Measurements from ENCODE around the gene VSIG10.

VSIG10 gene

GRCh38 chr12:118127867-118128266, 24.1 kb upstream of the VSIG10 start:
- ChIA-PET CTCF (interaction anchor here (0.6 to 0.7 kb wide), 3 partner anchors 72 to 259 kb away, joined by 3 to 4 read pairs (median 3); no protein-coding TSS in a partner anchor), POLR2A (no interaction called here)
- H3K27ac ChIP-seq (ENCODE audit: extremely low read depth, low read depth, low read length) = no peak overlapping the region
- H3K36me3 ChIP-seq (ENCODE audit: control insufficient read depth in 2 of 2, insufficient read depth in 1 of 2, low read length in 2 of 2) = peaks cover 0 to 4% of the 10 kb centered on the region in 2 experiments; a peak in 2 of 3 replicates
- peaks cover 10% of the 10 kb centered on the region; the same call in 1 of the 2 replicates for H3K4me1 ChIP-seq (ENCODE audit: control insufficient read depth, insufficient read depth, low read length)
- no peaks in the 10 kb centered on the region for H3K9me3 ChIP-seq (ENCODE audit: control insufficient read depth, insufficient read depth, low read depth, low read length)
- H3K4me3 ChIP-seq (ENCODE audit: low read depth, low read length) = no peak overlapping the region
- TF ChIP-seq, protein P1, sequence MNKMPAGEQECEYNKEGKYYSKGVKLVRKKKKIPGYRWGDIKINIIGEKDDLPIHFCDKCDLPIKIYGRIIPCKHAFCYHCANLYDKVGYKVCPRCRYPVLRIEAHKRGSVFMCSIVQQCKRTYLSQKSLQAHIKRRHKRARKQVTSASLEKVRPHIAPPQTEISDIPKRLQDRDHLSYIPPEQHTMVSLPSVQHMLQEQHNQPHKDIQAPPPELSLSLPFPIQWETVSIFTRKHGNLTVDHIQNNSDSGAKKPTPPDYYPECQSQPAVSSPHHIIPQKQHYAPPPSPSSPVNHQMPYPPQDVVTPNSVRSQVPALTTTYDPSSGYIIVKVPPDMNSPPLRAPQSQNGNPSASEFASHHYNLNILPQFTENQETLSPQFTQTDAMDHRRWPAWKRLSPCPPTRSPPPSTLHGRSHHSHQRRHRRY (tag by site-specific recombination; IDR thresholded peaks at IDR 0.05) = no peak
- TF ChIP-seq, protein P2, sequence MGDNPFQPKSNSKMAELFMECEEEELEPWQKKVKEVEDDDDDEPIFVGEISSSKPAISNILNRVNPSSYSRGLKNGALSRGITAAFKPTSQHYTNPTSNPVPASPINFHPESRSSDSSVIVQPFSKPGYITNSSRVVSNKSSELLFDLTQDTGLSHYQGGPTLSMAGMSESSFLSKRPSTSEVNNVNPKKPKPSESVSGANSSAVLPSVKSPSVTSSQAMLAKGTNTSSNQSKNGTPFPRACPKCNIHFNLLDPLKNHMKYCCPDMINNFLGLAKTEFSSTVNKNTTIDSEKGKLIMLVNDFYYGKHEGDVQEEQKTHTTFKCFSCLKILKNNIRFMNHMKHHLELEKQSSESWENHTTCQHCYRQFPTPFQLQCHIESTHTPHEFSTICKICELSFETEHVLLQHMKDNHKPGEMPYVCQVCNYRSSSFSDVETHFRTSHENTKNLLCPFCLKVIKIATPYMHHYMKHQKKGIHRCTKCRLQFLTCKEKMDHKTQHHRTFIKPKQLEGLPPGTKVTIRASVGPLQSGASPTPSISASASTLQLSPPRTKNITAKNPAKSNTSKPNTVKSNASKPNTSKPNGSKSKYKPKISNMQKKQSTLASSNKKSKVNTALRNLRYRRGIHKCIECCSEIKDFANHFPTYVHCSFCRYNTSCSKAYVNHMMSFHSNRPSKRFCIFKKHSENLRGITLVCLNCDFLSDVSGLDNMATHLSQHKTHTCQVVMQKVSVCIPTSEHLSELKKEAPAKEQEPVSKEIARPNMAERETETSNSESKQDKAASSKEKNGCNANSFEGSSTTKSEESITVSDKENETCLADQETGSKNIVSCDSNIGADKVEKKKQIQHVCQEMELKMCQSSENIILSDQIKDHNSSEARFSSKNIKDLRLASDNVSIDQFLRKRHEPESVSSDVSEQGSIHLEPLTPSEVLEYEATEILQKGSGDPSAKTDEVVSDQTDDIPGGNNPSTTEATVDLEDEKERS (tag by site-specific recombination; IDR thresholded peaks at IDR 0.05) = no peak
- TF ChIP-seq, protein P3, sequence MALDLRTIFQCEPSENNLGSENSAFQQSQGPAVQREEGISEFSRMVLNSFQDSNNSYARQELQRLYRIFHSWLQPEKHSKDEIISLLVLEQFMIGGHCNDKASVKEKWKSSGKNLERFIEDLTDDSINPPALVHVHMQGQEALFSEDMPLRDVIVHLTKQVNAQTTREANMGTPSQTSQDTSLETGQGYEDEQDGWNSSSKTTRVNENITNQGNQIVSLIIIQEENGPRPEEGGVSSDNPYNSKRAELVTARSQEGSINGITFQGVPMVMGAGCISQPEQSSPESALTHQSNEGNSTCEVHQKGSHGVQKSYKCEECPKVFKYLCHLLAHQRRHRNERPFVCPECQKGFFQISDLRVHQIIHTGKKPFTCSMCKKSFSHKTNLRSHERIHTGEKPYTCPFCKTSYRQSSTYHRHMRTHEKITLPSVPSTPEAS (tag by site-specific recombination; IDR thresholded peaks at IDR 0.05) = no peak
- no peak for TF ChIP-seq ZNF660 (tag by site-specific recombination; IDR thresholded peaks at IDR 0.05)

- Histone ChIP-seq H3K4me3 (ENCODE audit: low read depth, low read length) (no peak overlapping the region), H3K4me1 (ENCODE audit: control insufficient read depth, insufficient read depth, low read length) (peaks cover 1% of the 10 kb centered on the region; the same call in 1 of the 2 replicates), H3K9me3 (ENCODE audit: control insufficient read depth, insufficient read depth, low read depth, low read length) (no peaks in the 10 kb centered on the region), H3K36me3 (ENCODE audit: control insufficient read depth in 2 of 2, insufficient read depth in 1 of 2, low read length in 2 of 2) (peaks cover 0 to 4% of the 10 kb centered on the region in 2 experiments; a peak in 2 of 3 replicates), H3K27ac (ENCODE audit: extremely low read depth, low read depth, low read length) (no peak overlapping the region)
- TF ChIP-seq ZNF510 (tag by site-specific recombination; IDR thresholded peaks at IDR 0.05; ENCODE audit: insufficient replicate concordance) (no peak), ZNF16 (tag by site-specific recombination; IDR thresholded peaks at IDR 0.05; ENCODE audit: low read depth) (no peak), OSR2 (tag by site-specific recombination; IDR thresholded peaks at IDR 0.05) (no peak), ZNF560 (tag by site-specific recombination; IDR thresholded peaks at IDR 0.05; ENCODE audit: borderline replicate concordance) (no peak)
- CTCF ChIA-PET = no interaction called here
- POLR2A ChIA-PET = no interaction called here
These were observed 22.4 kb upstream of the VSIG10 start for GRCh38 chr12:118126119-118126757.

DNA sequence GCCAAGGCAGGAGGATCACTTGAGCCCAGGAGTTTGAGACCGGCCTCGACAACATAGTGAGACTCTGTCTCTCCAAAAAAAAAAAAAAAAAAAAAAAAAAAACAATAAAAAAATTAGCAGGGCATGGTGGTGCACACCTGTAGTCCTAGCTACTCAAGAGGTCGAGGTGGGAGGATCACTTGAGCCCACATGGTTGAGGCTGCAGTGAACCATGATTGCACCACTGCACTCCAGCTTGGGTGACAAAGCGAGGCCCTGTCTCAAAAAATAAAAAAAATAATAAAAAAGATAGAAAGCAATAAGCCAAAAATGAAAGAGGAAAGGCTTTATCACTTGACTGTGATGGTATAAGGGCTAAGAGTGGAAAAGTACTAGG, 21.9 kb upstream of the VSIG10 start:
- no peak for TF ChIP-seq HOXC10 (CRISPR knock-in tag; IDR thresholded peaks at IDR 0.05)
- no peak for TF ChIP-seq ZNF132 (tag by site-specific recombination; IDR thresholded peaks at IDR 0.05; ENCODE audit: borderline replicate concordance)
- TF ChIP-seq WT1 (tag by site-specific recombination; IDR thresholded peaks at IDR 0.05) = no peak
- no peak for TF ChIP-seq ZBTB6 (tag by site-specific recombination; IDR thresholded peaks at IDR 0.05)
- no peak for TF ChIP-seq ZNF148 (tag by site-specific recombination; IDR thresholded peaks at IDR 0.05; ENCODE audit: borderline replicate concordance)
- CTCF ChIA-PET = no interaction called here
- no peaks in the 10 kb centered on the region for H3K9me3 ChIP-seq (ENCODE audit: control insufficient read depth, insufficient read depth, low read depth, low read length)
- H3K4me3 ChIP-seq (ENCODE audit: low read depth, low read length) = no peak overlapping the region
- H3K36me3 ChIP-seq (ENCODE audit: control insufficient read depth in 2 of 2, insufficient read depth in 1 of 2, low read length in 2 of 2) = peaks cover 0 to 4% of the 10 kb centered on the region in 2 experiments; a peak in 2 of 3 replicates
- H3K27ac ChIP-seq (ENCODE audit: extremely low read depth, low read depth, low read length) = no peak overlapping the region
- H3K4me1 ChIP-seq (ENCODE audit: control insufficient read depth, insufficient read depth, low read length) = peaks cover 3% of the 10 kb centered on the region; the same call in 1 of the 2 replicates
- POLR2A ChIA-PET = no interaction called here
